HUDEP-2 (cell line): ENCODE results near the gene CRIM1.
A peak's percentile ranks its signal among the peaks of the same experiment; 100 is the strongest.

Experiments
- DNase-seq, 76 experiments: peaks; one replicate each; lab custom pipeline; 2025; ENCODE audit not compliant: unreplicated experiment in 76 of 76; lab: John Stamatoyannopoulos, UW

The CRIM1 gene

GRCh38 chr2:36449943-36450392, 94.4 kb downstream of the CRIM1 start:
- peak in 71 of 76 experiments; percentile 5 to 82 (median 50) for DNase-seq

GRCh38 chr2:36450466-36451196, 95.1 kb downstream of the CRIM1 start:
- no peak for DNase-seq

- DNase-seq, result peak in 72 of 76 experiments; percentile 13 to 87 (median 59)
These were observed 95.9 kb downstream of the CRIM1 start for GRCh38 chr2:36451512-36451911.

- no peak for DNase-seq
These were observed 96.7 kb downstream of the CRIM1 start for GRCh38 chr2:36452260-36452659.

GRCh38 chr2:36453652-36454051, 98.1 kb downstream of the CRIM1 start:
- DNase-seq, result no peak

- DNase-seq, result no peak
These were observed 99.4 kb downstream of the CRIM1 start for GRCh38 chr2:36455011-36455410.

GRCh38 chr2:36455788-36456187, 100.2 kb downstream of the CRIM1 start:
- no peak for DNase-seq

- DNase-seq, result no peak
These were observed 100.9 kb downstream of the CRIM1 start for GRCh38 chr2:36456227-36457175.

- DNase-seq, result no peak
These were observed 102.5 kb downstream of the CRIM1 start for GRCh38 chr2:36458106-36458505.

GRCh38 chr2:36459725-36460137, 104.2 kb downstream of the CRIM1 start:
- peak in 3 of 76 experiments; percentile 2 to 9 (median 5) for DNase-seq

GRCh38 chr2:36461039-36461681, 105.6 kb downstream of the CRIM1 start:
- no peak for DNase-seq

- peak in 50 of 76 experiments; percentile 4 to 81 (median 25) for DNase-seq
These were observed 106.8 kb downstream of the CRIM1 start for GRCh38 chr2:36462311-36462935.

GRCh38 chr2:36463365-36463764, 107.8 kb downstream of the CRIM1 start:
- DNase-seq, result no peak

- no peak for DNase-seq
These were observed 108.6 kb downstream of the CRIM1 start for GRCh38 chr2:36464006-36464721.

GRCh38 chr2:36466135-36466534, 110.6 kb downstream of the CRIM1 start:
- no peak for DNase-seq

- DNase-seq, result no peak
These were observed 113.0 kb downstream of the CRIM1 start for GRCh38 chr2:36468463-36469105.

- no peak for DNase-seq
These were observed 113.5 kb downstream of the CRIM1 start for GRCh38 chr2:36469106-36469477.

- no peak for DNase-seq
These were observed 114.1 kb downstream of the CRIM1 start for GRCh38 chr2:36469710-36470109.

GRCh38 chr2:36473230-36473629, 117.7 kb downstream of the CRIM1 start:
- DNase-seq, result no peak
